GM23338 (cell line): ENCODE results near the gene MTA3. TPM values are rescaled to one million over a fixed set of nuclear protein-coding genes. Genes with fewer than 3 reads are reported as not detected.

Experiments
- ATAC-seq: fragments of 200-7000 bp; cut with Tn5 transposase; 3 replicates; pipeline ENCODE4 v1.9.1; 2020
- DNase-seq: peaks from one replicate; pipeline ENCODE4 v3.0.0-alpha.2; 2015; ENCODE audit warnings: low spot score
- H2AFZ ChIP-seq: fragments of 200-600 bp; sonication (generic); 2 replicates; pipeline ENCODE4 v1.8.0; 2016; ENCODE audit warnings: antibody characterized with exemption, mild to moderate bottlenecking, moderate library complexity
- H3F3A ChIP-seq: fragments of 200-600 bp; sonication (generic); replicated peaks from 2 replicates; pipeline ENCODE4 v1.8.0; 2017; ENCODE audit warnings: antibody characterized with exemption, mixed run types, low read depth
- H3K27ac ChIP-seq: fragments of 200-600 bp; sonication (generic); 2 replicates; pipeline ENCODE4 v1.6.1; 2016; ENCODE audit warnings: low read depth
- H3K27me3 ChIP-seq: fragments of 200-600 bp; sonication (generic); 2 replicates; pipeline ENCODE4 v1.8.0; 2016; ENCODE audit warnings: mild to moderate bottlenecking, mixed run types, moderate library complexity; ENCODE audit not compliant: insufficient read depth
- H3K36me3 ChIP-seq: fragments of 200-600 bp; sonication (generic); 2 replicates; pipeline ENCODE4 v1.8.0; 2016; ENCODE audit warnings: mild to moderate bottlenecking; ENCODE audit not compliant: insufficient read depth
- H3K4me1 ChIP-seq: fragments of 200-600 bp; sonication (generic); 2 replicates; pipeline ENCODE4 v1.8.0; 2016; ENCODE audit warnings: mild to moderate bottlenecking, moderate library complexity; ENCODE audit not compliant: insufficient read depth
- H3K4me2 ChIP-seq: fragments of 200-600 bp; sonication (generic); 2 replicates; pipeline ENCODE4 v1.7.1; 2017; ENCODE audit warnings: mixed run types
- H3K4me3 ChIP-seq: fragments of 200-600 bp; sonication (generic); 2 replicates; pipeline ENCODE4 v1.6.1; 2016; ENCODE audit warnings: mixed run types
- H3K79me2 ChIP-seq: fragments of 200-600 bp; sonication (generic); replicated peaks from 2 replicates; pipeline ENCODE4 v1.8.0; 2017; ENCODE audit warnings: mild to moderate bottlenecking; ENCODE audit not compliant: insufficient read depth
- H3K9me2 ChIP-seq: fragments of 200-600 bp; sonication (generic); 2 replicates; pipeline ENCODE4 v1.8.0; 2017; ENCODE audit not compliant: insufficient read depth
- H4K20me1 ChIP-seq: fragments of 200-600 bp; sonication (generic); replicated peaks from 2 replicates; pipeline ENCODE4 v1.8.0; 2017; ENCODE audit warnings: mild to moderate bottlenecking; ENCODE audit not compliant: insufficient read depth
- H3K27ac Mint-ChIP-seq: 2 replicates; pipeline ENCODE4 v1.8.0; 2020; ENCODE audit warnings: inconsistent platforms, mild to moderate bottlenecking, moderate library complexity, mixed read lengths
- H3K27me3 Mint-ChIP-seq: 3 replicates; pipeline ENCODE4 v1.8.0; 2022; ENCODE audit warnings: low read depth, mild to moderate bottlenecking, moderate library complexity, mixed read lengths, inconsistent platforms; ENCODE audit not compliant: insufficient read depth, poor library complexity
- H3K36me3 Mint-ChIP-seq: 3 replicates; pipeline ENCODE4 v1.8.0; 2021; ENCODE audit warnings: low read depth, mild to moderate bottlenecking, inconsistent platforms, moderate library complexity, mixed read lengths
- H3K4me1 Mint-ChIP-seq: 3 replicates; pipeline ENCODE4 v1.8.0; 2020; ENCODE audit warnings: mild to moderate bottlenecking, inconsistent platforms, mixed read lengths
- H3K4me3 Mint-ChIP-seq: 3 replicates; pipeline ENCODE4 v1.8.0; 2021; ENCODE audit warnings: moderate library complexity, mild to moderate bottlenecking, inconsistent platforms, mixed read lengths
- H3K9me3 Mint-ChIP-seq: 3 replicates; pipeline ENCODE4 v1.8.0; 2020; ENCODE audit warnings: moderate library complexity, mild to moderate bottlenecking, inconsistent platforms, mixed read lengths
- CREB1 ChIP-seq: fragments of 250-450 bp; sonication (Bioruptor Pico); IDR thresholded peaks from 2 replicates; pipeline ENCODE4 v1.5.0; 2020; ENCODE audit warnings: low read depth, mild to moderate bottlenecking, moderate library complexity
- CTCF ChIP-seq, 2 experiments: fragments of 200-600 bp in 1 of 2; sonication (generic) in 1 of 2; conservative IDR thresholded peaks; 2 replicates each; pipeline versions ENCODE4 v1.5.1 to v1.6.1; 2016 to 2017; ENCODE audit warnings: antibody characterized with exemption in 2 of 2, low read depth in 2 of 2, mild to moderate bottlenecking in 2 of 2, moderate library complexity in 1 of 2
- ETS1 ChIP-seq: IDR thresholded peaks from 2 replicates; pipeline ENCODE4 v1.6.1; 2016; ENCODE audit warnings: antibody characterized with exemption
- EZH2 ChIP-seq: fragments of 200-600 bp; sonication (generic); IDR thresholded peaks from one replicate; pipeline ENCODE4 v1.8.0; 2017; ENCODE audit warnings: antibody characterized with exemption, mild to moderate bottlenecking, low read depth; ENCODE audit not compliant: unreplicated experiment
- EZH2phosphoT487 ChIP-seq: fragments of 200-600 bp; sonication (generic); IDR thresholded peaks from one replicate; pipeline ENCODE4 v1.8.1; 2018; ENCODE audit warnings: antibody characterized with exemption; ENCODE audit not compliant: unreplicated experiment
- JUNB ChIP-seq: IDR thresholded peaks from one replicate; pipeline ENCODE4 v1.6.1; 2016; ENCODE audit warnings: antibody characterized with exemption; ENCODE audit not compliant: unreplicated experiment
- NANOG ChIP-seq: IDR thresholded peaks from 2 replicates; pipeline ENCODE4 v1.6.1; 2016; ENCODE audit warnings: antibody characterized with exemption, borderline replicate concordance
- POLR2AphosphoS5 ChIP-seq: IDR thresholded peaks from 2 replicates; pipeline ENCODE4 v1.6.1; 2016; ENCODE audit warnings: antibody characterized with exemption, low read depth
- REST ChIP-seq: IDR thresholded peaks from one replicate; pipeline ENCODE4 v1.6.1; 2018; ENCODE audit warnings: antibody characterized with exemption; ENCODE audit not compliant: unreplicated experiment
- STAT1 ChIP-seq: IDR thresholded peaks from one replicate; pipeline ENCODE4 v1.6.1; 2016; ENCODE audit warnings: antibody characterized with exemption; ENCODE audit not compliant: unreplicated experiment
- ZNF114 ChIP-seq: fragments of 250-450 bp; sonication (Bioruptor Pico); IDR thresholded peaks from 2 replicates; pipeline ENCODE4 v1.5.0; 2020; ENCODE audit warnings: mild to moderate bottlenecking, moderate library complexity
- ZNF331 ChIP-seq: fragments of 250-450 bp; sonication (Bioruptor Pico); IDR thresholded peaks from 2 replicates; pipeline ENCODE4 v1.5.0; 2020; ENCODE audit warnings: low read depth, mild to moderate bottlenecking, moderate library complexity
- polyA plus RNA-seq: library from polyadenylated mRNA; unstranded; fragments of >200 nt; fragmentation: Nextera tagmentation; extraction: Ambion mirVana; gene quantifications from 2 replicates; pipeline ENCODE4 v1.2.1, GENCODE V29; 2016
- total RNA-seq: library from RNA; depleted of rRNA; stranded (reverse); fragments of >200 nt; shearing (Covaris generic); gene quantifications from 2 replicates; pipeline ENCODE4 v1.2.3, GENCODE V29; 2014
- TF ChIP-seq, protein P1 (sequence below): fragments of 250-450 bp; sonication (Bioruptor Pico); IDR thresholded peaks from 2 replicates; pipeline ENCODE4 v1.5.0; 2020; ENCODE audit warnings: mild to moderate bottlenecking, moderate library complexity

MTA3 gene
- total and polyA plus RNA-seq, 2 experiments from 2014 or later = 162 to 208 TPM

GRCh38 chr2:42593282-42593681, 24.9 kb downstream of the MTA3 start:
- no peak for DNase-seq
- no peak overlapping the region for H3K27ac ChIP-seq
- Mint-ChIP-seq H3K27ac (no peak overlapping the region), H3K4me3 (no peak overlapping the region), H3K4me1 (peaks cover 10% of the 10 kb centered on the region), H3K27me3 (peaks cover 6% of the 10 kb centered on the region), H3K36me3 (peaks cover 45% of the 10 kb centered on the region; the same call in 2 of the 3 replicates), H3K9me3 (no peaks in the 10 kb centered on the region)
- H3K4me1 ChIP-seq = 0 out of 2 replicates have a peak, but pooled peaks cover 4% of the 10 kb centered on the region
- peaks cover 40% of the 10 kb centered on the region for H4K20me1 ChIP-seq
- H3F3A ChIP-seq = peaks cover 4% of the 10 kb centered on the region; the same call in 1 of the 2 replicates
- H2AFZ ChIP-seq = no peak overlapping the region
- no peak for ATAC-seq
- H3K36me3 ChIP-seq = peaks cover 8% of the 10 kb centered on the region; the same call in 1 of the 2 replicates
- no peaks in the 10 kb centered on the region for H3K9me2 ChIP-seq
- TF ChIP-seq JUNB (no peak), EZH2 (no peak), STAT1 (no peak), CREB1 (CRISPR knock-in tag) (no peak), ZNF331 (no peak), POLR2AphosphoS5 (no peak), NANOG (no peak), CTCF (conservative IDR thresholded peaks at IDR 0.05; ENCODE audit: low read depth in 2 of 2) (no peak), EZH2phosphoT487 (no peak), ETS1 (no peak), ZNF114 (CRISPR knock-in tag) (no peak), REST (no peak)
- TF ChIP-seq, protein P1, sequence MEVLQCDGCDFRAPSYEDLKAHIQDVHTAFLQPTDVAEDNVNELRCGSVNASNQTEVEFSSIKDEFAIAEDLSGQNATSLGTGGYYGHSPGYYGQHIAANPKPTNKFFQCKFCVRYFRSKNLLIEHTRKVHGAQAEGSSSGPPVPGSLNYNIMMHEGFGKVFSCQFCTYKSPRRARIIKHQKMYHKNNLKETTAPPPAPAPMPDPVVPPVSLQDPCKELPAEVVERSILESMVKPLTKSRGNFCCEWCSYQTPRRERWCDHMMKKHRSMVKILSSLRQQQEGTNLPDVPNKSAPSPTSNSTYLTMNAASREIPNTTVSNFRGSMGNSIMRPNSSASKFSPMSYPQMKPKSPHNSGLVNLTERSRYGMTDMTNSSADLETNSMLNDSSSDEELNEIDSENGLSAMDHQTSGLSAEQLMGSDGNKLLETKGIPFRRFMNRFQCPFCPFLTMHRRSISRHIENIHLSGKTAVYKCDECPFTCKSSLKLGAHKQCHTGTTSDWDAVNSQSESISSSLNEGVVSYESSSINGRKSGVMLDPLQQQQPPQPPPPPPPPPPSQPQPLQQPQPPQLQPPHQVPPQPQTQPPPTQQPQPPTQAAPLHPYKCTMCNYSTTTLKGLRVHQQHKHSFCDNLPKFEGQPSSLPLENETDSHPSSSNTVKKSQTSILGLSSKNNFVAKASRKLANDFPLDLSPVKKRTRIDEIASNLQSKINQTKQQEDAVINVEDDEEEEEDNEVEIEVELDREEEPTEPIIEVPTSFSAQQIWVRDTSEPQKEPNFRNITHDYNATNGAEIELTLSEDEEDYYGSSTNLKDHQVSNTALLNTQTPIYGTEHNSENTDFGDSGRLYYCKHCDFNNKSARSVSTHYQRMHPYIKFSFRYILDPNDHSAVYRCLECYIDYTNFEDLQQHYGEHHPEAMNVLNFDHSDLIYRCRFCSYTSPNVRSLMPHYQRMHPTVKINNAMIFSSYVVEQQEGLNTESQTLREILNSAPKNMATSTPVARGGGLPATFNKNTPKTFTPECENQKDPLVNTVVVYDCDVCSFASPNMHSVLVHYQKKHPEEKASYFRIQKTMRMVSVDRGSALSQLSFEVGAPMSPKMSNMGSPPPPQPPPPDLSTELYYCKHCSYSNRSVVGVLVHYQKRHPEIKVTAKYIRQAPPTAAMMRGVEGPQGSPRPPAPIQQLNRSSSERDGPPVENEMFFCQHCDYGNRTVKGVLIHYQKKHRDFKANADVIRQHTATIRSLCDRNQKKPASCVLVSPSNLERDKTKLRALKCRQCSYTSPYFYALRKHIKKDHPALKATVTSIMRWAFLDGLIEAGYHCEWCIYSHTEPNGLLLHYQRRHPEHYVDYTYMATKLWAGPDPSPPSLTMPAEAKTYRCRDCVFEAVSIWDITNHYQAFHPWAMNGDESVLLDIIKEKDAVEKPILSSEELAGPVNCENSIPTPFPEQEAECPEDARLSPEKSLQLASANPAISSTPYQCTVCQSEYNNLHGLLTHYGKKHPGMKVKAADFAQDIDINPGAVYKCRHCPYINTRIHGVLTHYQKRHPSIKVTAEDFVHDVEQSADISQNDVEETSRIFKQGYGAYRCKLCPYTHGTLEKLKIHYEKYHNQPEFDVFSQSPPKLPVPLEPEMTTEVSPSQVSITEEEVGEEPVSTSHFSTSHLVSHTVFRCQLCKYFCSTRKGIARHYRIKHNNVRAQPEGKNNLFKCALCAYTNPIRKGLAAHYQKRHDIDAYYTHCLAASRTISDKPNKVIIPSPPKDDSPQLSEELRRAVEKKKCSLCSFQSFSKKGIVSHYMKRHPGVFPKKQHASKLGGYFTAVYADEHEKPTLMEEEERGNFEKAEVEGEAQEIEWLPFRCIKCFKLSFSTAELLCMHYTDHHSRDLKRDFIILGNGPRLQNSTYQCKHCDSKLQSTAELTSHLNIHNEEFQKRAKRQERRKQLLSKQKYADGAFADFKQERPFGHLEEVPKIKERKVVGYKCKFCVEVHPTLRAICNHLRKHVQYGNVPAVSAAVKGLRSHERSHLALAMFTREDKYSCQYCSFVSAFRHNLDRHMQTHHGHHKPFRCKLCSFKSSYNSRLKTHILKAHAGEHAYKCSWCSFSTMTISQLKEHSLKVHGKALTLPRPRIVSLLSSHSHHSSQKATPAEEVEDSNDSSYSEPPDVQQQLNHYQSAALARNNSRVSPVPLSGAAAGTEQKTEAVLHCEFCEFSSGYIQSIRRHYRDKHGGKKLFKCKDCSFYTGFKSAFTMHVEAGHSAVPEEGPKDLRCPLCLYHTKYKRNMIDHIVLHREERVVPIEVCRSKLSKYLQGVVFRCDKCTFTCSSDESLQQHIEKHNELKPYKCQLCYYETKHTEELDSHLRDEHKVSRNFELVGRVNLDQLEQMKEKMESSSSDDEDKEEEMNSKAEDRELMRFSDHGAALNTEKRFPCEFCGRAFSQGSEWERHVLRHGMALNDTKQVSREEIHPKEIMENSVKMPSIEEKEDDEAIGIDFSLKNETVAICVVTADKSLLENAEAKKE (CRISPR knock-in tag) = no peak
- H3K4me2 ChIP-seq = no peak overlapping the region
- H3K79me2 ChIP-seq = peaks cover 99% of the 10 kb centered on the region
- H3K27me3 ChIP-seq = no peaks in the 10 kb centered on the region
- no peak overlapping the region for H3K4me3 ChIP-seq
